ENCODE data around the gene RNLS.

GRCh38 chr10:88416801-88417200 lies 166.3 kb downstream of the RNLS start:
- TF ChIP-seq POLR2A (IDR thresholded peaks at IDR 0.05; ENCODE audit: low read depth, low read length) (no peak), RAD21 (IDR thresholded peaks at IDR 0.05; ENCODE audit: low read length) (no peak)

All from IMR-90 (cell line).